ENCODE results near the gene ANXA4.

Gene ANXA4

DNA sequence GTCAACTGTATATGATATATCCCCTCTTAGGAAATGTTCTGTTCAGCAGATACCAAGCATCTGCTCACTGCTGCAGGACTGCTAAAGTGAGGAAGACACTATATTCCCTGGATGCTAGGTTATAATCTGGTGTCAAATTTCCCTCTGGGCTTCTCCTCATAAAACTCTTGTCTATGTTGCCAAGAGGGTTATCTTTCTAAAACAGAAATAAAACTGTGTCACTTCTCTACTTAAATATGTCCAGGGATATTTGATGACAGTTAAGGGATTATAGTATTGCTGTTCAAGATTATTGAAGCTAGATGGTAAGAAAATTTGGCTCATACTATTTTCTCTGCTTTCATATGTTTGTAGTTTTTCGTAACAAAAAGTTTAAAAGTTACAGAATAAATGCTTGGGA is 121.4 kb downstream of the ANXA4 start:
- no peak for DNase-seq

Measured in NCI-H187 treated with DMSO at 0.1 percent for 48 hours (cell line).